WTC11 (cell line): ENCODE measurements around the gene SLC24A3. TPM values are rescaled to one million over a fixed set of nuclear protein-coding genes. Genes with fewer than 3 reads are reported as not detected.

Source experiments
- ATAC-seq: fragments of 200-7000 bp; cut with Tn5 transposase; 2 replicates; pipeline ENCODE4 v1.10.0; 2021; ENCODE audit warnings: mild to moderate bottlenecking, moderate library complexity
- CTCF ChIA-PET: fragments of 300-600 bp; sonication (Branson Sonifier 250); formaldehyde crosslinking; loops from one replicate; lab custom pipeline; 2021; ENCODE audit warnings: antibody characterized with exemption; lab: Charles Lee
- POLR2A ChIA-PET: fragments of 350-600 bp; sonication (Branson Sonifier 250); formaldehyde crosslinking; loops from one replicate; lab custom pipeline; 2021; ENCODE audit warnings: antibody characterized with exemption; lab: Charles Lee
- DNase-seq: peaks from one replicate; pipeline ENCODE4 v3.0.0; 2021; ENCODE audit warnings: low spot score
- H3K27ac Mint-ChIP-seq: 2 replicates; pipeline ENCODE4 v1.8.0; 2021; ENCODE audit warnings: mixed read lengths
- H3K27me3 Mint-ChIP-seq: 2 replicates; pipeline ENCODE4 v1.8.0; 2021; ENCODE audit warnings: low read depth, mild to moderate bottlenecking, moderate library complexity, mixed read lengths
- H3K36me3 Mint-ChIP-seq: 2 replicates; pipeline ENCODE4 v1.8.0; 2021; ENCODE audit warnings: mixed read lengths
- H3K4me1 Mint-ChIP-seq: 2 replicates; pipeline ENCODE4 v1.8.0; 2022; ENCODE audit warnings: mixed read lengths
- H3K4me3 Mint-ChIP-seq: 2 replicates; pipeline ENCODE4 v1.8.0; 2021; ENCODE audit warnings: mild to moderate bottlenecking, moderate library complexity, mixed read lengths
- H3K9me3 Mint-ChIP-seq: 2 replicates; pipeline ENCODE4 v1.8.0; 2021; ENCODE audit warnings: mixed read lengths
- GRHL2 ChIP-seq: fragments of 250-450 bp; sonication (Bioruptor Pico); IDR thresholded peaks from 2 replicates; pipeline ENCODE4 v1.8.0; 2022; ENCODE audit warnings: mild to moderate bottlenecking, moderate library complexity; ENCODE audit not compliant: insufficient replicate concordance, severe bottlenecking
- IRF1 ChIP-seq: sonication (generic); formaldehyde crosslinking; IDR thresholded peaks from 2 replicates; pipeline ENCODE4 v1.8.0; 2023; ENCODE audit warnings: missing genetic modification reagents
- MAX ChIP-seq: sonication (generic); formaldehyde crosslinking; IDR thresholded peaks from 2 replicates; pipeline ENCODE4 v1.8.0; 2022; ENCODE audit warnings: mild to moderate bottlenecking, missing genetic modification reagents
- MLX ChIP-seq: sonication (generic); formaldehyde crosslinking; IDR thresholded peaks from 2 replicates; pipeline ENCODE4 v1.8.1; 2023; ENCODE audit warnings: mild to moderate bottlenecking, missing genetic modification reagents, moderate library complexity
- MXD4 ChIP-seq: fragments of 250-450 bp; sonication (Bioruptor Pico); IDR thresholded peaks from 2 replicates; pipeline ENCODE4 v1.8.0; 2021; ENCODE audit warnings: mild to moderate bottlenecking, moderate library complexity, borderline replicate concordance
- MYBL2 ChIP-seq: sonication (generic); formaldehyde crosslinking; IDR thresholded peaks from 2 replicates; pipeline ENCODE4 v1.8.1; 2023; ENCODE audit warnings: mild to moderate bottlenecking, moderate library complexity, missing genetic modification reagents
- NR1H2 ChIP-seq: sonication (generic); formaldehyde crosslinking; IDR thresholded peaks from 2 replicates; pipeline ENCODE4 v1.9.0; 2021; ENCODE audit warnings: mild to moderate bottlenecking, moderate library complexity, missing genetic modification reagents
- NR2C2 ChIP-seq: sonication (generic); formaldehyde crosslinking; IDR thresholded peaks from 2 replicates; pipeline ENCODE4 v1.8.0; 2022; ENCODE audit warnings: mild to moderate bottlenecking, missing genetic modification reagents
- PREB ChIP-seq: sonication (generic); formaldehyde crosslinking; IDR thresholded peaks from 2 replicates; pipeline ENCODE4 v1.8.1; 2022; ENCODE audit warnings: mild to moderate bottlenecking, missing genetic modification reagents, moderate library complexity, borderline replicate concordance
- TCF7 ChIP-seq: sonication (generic); formaldehyde crosslinking; IDR thresholded peaks from 2 replicates; pipeline ENCODE4 v1.8.0; 2022; ENCODE audit warnings: mild to moderate bottlenecking, low read depth, missing genetic modification reagents, moderate library complexity
- USF1 ChIP-seq: sonication (generic); formaldehyde crosslinking; IDR thresholded peaks from 2 replicates; pipeline ENCODE4 v1.8.0; 2022; ENCODE audit warnings: mild to moderate bottlenecking, missing genetic modification reagents
- ZBTB21 ChIP-seq: sonication (generic); formaldehyde crosslinking; IDR thresholded peaks from 2 replicates; pipeline ENCODE4 v1.8.1; 2023; ENCODE audit warnings: mild to moderate bottlenecking, missing genetic modification reagents, borderline replicate concordance
- ZNF281 ChIP-seq: sonication (generic); formaldehyde crosslinking; IDR thresholded peaks from 2 replicates; pipeline ENCODE4 v1.8.0; 2023; ENCODE audit warnings: mild to moderate bottlenecking, missing genetic modification reagents
- ZNF423 ChIP-seq: fragments of 250-450 bp; sonication (Bioruptor Pico); IDR thresholded peaks from 2 replicates; pipeline ENCODE4 v2.1.2; 2022; ENCODE audit warnings: mild to moderate bottlenecking, moderate library complexity
- ZNF532 ChIP-seq: fragments of 250-450 bp; sonication (Bioruptor Pico); IDR thresholded peaks from 2 replicates; pipeline ENCODE4 v1.9.0; 2021; ENCODE audit warnings: mild to moderate bottlenecking, borderline replicate concordance
- total RNA-seq: library from RNA; stranded (reverse); gene quantifications from 3 replicates; pipeline ENCODE4 v1.2.3, GENCODE V29; 2021

The SLC24A3 gene
- total RNA-seq, 1 experiment from 2014 or later, result 5.7 TPM

- Mint-ChIP-seq H3K4me3 (no peak overlapping the region), H3K9me3 (peaks cover 10% of the 10 kb centered on the region), H3K27ac (no peak overlapping the region), H3K4me1 (peaks cover 3% of the 10 kb centered on the region; the same call in 1 of the 2 replicates), H3K36me3 (no peaks in the 10 kb centered on the region), H3K27me3 (no peaks in the 10 kb centered on the region)
- no peak for DNase-seq
- no peak for ATAC-seq
- TF ChIP-seq PREB (CRISPR knock-in tag) (no peak), MLX (no peak), NR1H2 (no peak), MXD4 (CRISPR knock-in tag) (no peak), USF1 (CRISPR knock-in tag) (no peak), MAX (CRISPR knock-in tag) (no peak), NR2C2 (no peak), ZNF423 (CRISPR knock-in tag) (no peak), IRF1 (CRISPR knock-in tag) (no peak), MYBL2 (no peak), ZNF532 (no peak), ZBTB21 (CRISPR knock-in tag) (no peak), TCF7 (no peak), GRHL2 (no peak), ZNF281 (CRISPR knock-in tag) (no peak)
- CTCF ChIA-PET, result no interaction called here
- POLR2A ChIA-PET, result interaction anchor here (0.6 kb wide), 1 partner anchor 8 kb away, joined by 3 read pairs; no protein-coding TSS in a partner anchor
Measured at GRCh38 chr20:19251958-19252357, 39.5 kb downstream of the SLC24A3 start.
